ENCODE data around the gene CMTM4.

The CMTM4 gene

GRCh38 chr16:66740010-66740409 is 43.5 kb upstream of the CMTM4 start:
- ChIA-PET CTCF (interaction anchor here (0.9 to 5.6 kb wide), 13 partner anchors 9 to 334 kb away, joined by 3 to 46 read pairs (median 4); partner anchors contain the start of gene DYNC1LI2), POLR2A (interaction anchor here (0.7 to 1.0 kb wide), 2 partner anchors 13 to 331 kb away, joined by 3 to 5 read pairs; no protein-coding TSS in a partner anchor)
- TF ChIP-seq, protein P1, sequence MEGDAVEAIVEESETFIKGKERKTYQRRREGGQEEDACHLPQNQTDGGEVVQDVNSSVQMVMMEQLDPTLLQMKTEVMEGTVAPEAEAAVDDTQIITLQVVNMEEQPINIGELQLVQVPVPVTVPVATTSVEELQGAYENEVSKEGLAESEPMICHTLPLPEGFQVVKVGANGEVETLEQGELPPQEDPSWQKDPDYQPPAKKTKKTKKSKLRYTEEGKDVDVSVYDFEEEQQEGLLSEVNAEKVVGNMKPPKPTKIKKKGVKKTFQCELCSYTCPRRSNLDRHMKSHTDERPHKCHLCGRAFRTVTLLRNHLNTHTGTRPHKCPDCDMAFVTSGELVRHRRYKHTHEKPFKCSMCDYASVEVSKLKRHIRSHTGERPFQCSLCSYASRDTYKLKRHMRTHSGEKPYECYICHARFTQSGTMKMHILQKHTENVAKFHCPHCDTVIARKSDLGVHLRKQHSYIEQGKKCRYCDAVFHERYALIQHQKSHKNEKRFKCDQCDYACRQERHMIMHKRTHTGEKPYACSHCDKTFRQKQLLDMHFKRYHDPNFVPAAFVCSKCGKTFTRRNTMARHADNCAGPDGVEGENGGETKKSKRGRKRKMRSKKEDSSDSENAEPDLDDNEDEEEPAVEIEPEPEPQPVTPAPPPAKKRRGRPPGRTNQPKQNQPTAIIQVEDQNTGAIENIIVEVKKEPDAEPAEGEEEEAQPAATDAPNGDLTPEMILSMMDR (IDR thresholded peaks at IDR 0.05; ENCODE audit: control extremely low read depth, extremely low read depth, low read depth, missing control alignments): no peak
- DNase-seq (ENCODE audit: extremely low spot score): peak; percentile 64

GRCh38 chr16:66735891-66736290 is 39.3 kb upstream of the CMTM4 start:
- DNase-seq (ENCODE audit: extremely low spot score): no peak
- TF ChIP-seq, protein P1 (IDR thresholded peaks at IDR 0.05; ENCODE audit: control extremely low read depth, extremely low read depth, low read depth, missing control alignments): no peak
- POLR2A ChIA-PET: no interaction called here
- CTCF ChIA-PET: interaction anchor here (1.9 to 5.6 kb wide), 6 partner anchors 9 to 95 kb away, joined by 4 to 64 read pairs (median 15); partner anchors contain the start of genes DYNC1LI2 and NAE1

DNA sequence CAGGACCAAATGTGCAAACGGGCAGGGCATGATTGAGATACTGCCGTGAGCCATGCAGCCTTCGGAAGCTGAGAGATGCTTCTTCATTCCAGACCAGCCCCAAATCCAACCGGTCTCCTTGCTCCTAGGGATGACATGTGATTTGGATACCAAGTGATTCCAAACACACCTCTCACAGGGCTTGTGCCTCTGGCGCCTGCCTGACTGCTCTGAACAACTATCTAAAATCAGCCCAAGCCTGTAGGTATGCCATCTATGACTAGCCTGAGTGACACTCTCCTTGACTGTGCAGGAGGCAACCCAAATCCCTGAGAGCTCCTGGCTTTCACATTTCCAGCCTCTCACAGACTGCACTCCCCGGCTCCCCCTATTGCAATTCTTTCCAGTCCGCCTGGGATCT is 34.6 kb upstream of the CMTM4 start:
- ChIA-PET CTCF (interaction anchor here (1.1 to 4.0 kb wide), 10 partner anchors 9 to 324 kb away, joined by 3 to 41 read pairs (median 6); partner anchors contain the start of gene NAE1), POLR2A (no interaction called here)
- no peak for DNase-seq (ENCODE audit: extremely low spot score)

DNA sequence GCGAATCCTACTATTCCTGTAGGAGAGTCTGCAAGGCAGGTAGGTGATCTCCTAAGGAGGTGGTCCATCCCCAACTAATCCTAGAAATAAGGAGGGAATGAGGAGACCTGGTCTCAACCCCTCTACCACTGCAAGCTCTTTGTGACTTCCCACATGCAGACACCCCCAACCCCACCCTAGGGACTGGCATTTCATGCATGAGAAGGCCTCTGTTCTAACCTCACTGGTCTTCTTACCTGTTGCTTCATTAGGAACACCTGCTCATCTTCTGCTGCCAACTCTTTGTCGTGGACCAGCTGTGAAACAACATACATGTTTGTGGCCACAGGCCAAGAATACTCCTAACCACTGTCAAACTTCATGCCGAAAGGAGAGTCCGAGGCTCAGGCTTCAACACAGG is 32.3 kb upstream of the CMTM4 start:
- ChIA-PET CTCF (interaction anchor here (0.6 to 4.1 kb wide), 16 partner anchors 8 to 322 kb away, joined by 3 to 64 read pairs (median 8); partner anchors contain the start of genes DYNC1LI2 and NAE1), POLR2A (no interaction called here)
- no peak for DNase-seq (ENCODE audit: extremely low spot score)
- TF ChIP-seq, protein P1 (IDR thresholded peaks at IDR 0.05; ENCODE audit: control extremely low read depth, extremely low read depth, low read depth, missing control alignments): no peak

More for the DNA sequence above, 34.6 kb upstream of the CMTM4 start:
- TF ChIP-seq, protein P1 (IDR thresholded peaks at IDR 0.05; ENCODE audit: control extremely low read depth, extremely low read depth, low read depth, missing control alignments): no peak

- TF ChIP-seq, protein P1 (IDR thresholded peaks at IDR 0.05; ENCODE audit: control extremely low read depth, extremely low read depth, low read depth, missing control alignments): peak; percentile 58
- peak; percentile 67 for DNase-seq (ENCODE audit: extremely low spot score)
- CTCF ChIA-PET: interaction anchor here (0.6 to 4.1 kb wide), 20 partner anchors 9 to 322 kb away, joined by 3 to 64 read pairs (median 6); partner anchors contain the start of genes DYNC1LI2 and NAE1
- POLR2A ChIA-PET: no interaction called here
Observed at GRCh38 chr16:66728117-66728787, 31.7 kb upstream of the CMTM4 start.

DNA sequence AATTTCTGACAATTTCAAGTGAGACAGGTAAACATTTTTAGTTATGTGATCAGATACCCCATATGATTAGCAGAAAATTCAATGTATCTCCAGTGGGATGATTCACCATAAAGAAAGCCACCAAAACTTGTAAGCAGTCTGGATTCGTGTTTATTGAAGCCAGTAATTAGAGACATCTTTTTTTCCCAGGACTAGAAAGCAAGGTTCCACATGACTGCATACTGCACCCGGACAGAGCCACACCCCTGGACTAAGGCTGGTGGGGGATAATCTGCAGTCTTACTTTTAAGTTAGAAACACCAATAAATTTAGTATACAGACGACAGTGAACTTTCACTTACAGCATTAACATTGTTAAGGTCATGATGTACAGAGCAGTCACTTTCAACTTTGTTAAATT is 24.2 kb upstream of the CMTM4 start:
- no peak for DNase-seq (ENCODE audit: extremely low spot score)
- ChIA-PET POLR2A (no interaction called here), CTCF (interaction anchor here (1.0 kb wide), 1 partner anchor 70 kb away, joined by 3 read pairs; no protein-coding TSS in a partner anchor)
- TF ChIP-seq, protein P1 (IDR thresholded peaks at IDR 0.05; ENCODE audit: control extremely low read depth, extremely low read depth, low read depth, missing control alignments): no peak

Measured in GM10248 (cell line).